Panc1 (cell line): Measurements from ENCODE around the gene TMEM164.

Experiments used
- CTCF ChIP-seq: fragments of 450-650 bp; IDR thresholded peaks from 2 replicates; pipeline ENCODE4 v1.5.1; 2017; ENCODE audit warnings: mild to moderate bottlenecking
- POLR2AphosphoS5 ChIP-seq: IDR thresholded peaks from 2 replicates; pipeline ENCODE4 v1.6.1; 2012; ENCODE audit warnings: mild to moderate bottlenecking, low read depth, low read length, moderate library complexity

- TF ChIP-seq POLR2AphosphoS5 (no peak), CTCF (no peak)
These were observed 12.2 kb upstream of the TMEM164 start for GRCh38 chrX:109990582-109991276.
